ENCODE data around the gene APCDD1L.

Gene APCDD1L

GRCh38 chr20:58458342-58459057 is 56.7 kb downstream of the APCDD1L start:
- Histone ChIP-seq H4K5ac (ENCODE audit: low read length) (no peak overlapping the region), H3K23ac (ENCODE audit: low read length) (no peak overlapping the region), H2BK5ac (ENCODE audit: low read length) (no peak overlapping the region), H3K18ac (ENCODE audit: low read length) (no peak overlapping the region), H3K4me2 (ENCODE audit: low read length) (no peak overlapping the region), H3K9ac (ENCODE audit: low read length) (no peak overlapping the region), H2AK5ac (ENCODE audit: low read length) (no peak overlapping the region), H3K27ac (ENCODE audit: low read depth, low read length) (no peak overlapping the region), H3K56ac (ENCODE audit: low read length) (no peak overlapping the region), H3K4ac (ENCODE audit: low read depth, low read length) (no peak overlapping the region), H3K4me3 (ENCODE audit: low read length) (no peak overlapping the region), H2BK120ac (ENCODE audit: low read depth, low read length) (no peak overlapping the region), H3K79me1 (ENCODE audit: low read length) (no peaks in the 10 kb centered on the region), H3K27me3 (ENCODE audit: insufficient read depth, low read length, poor library complexity) (no peaks in the 10 kb centered on the region), H2BK15ac (replicated peaks; ENCODE audit: low read depth) (no peak overlapping the region), H4K8ac (ENCODE audit: low read depth, low read length) (no peak overlapping the region), H3K79me2 (ENCODE audit: control insufficient read depth, insufficient read depth, low read length) (no peaks in the 10 kb centered on the region), H3K4me1 (ENCODE audit: control insufficient read depth, low read depth, low read length) (no peaks in the 10 kb centered on the region), H3K36me3 (ENCODE audit: control insufficient read depth, insufficient read depth, low read length) (no peaks in the 10 kb centered on the region)
- DNase-seq, result peak; percentile 35
- no CpG with 5 or more reads among the region's 16 CpGs for WGBS (ENCODE audit: extremely low coverage, insufficient coverage, low lambda C conversion rate)

GRCh38 chr20:58457083-58457695 is 58.0 kb downstream of the APCDD1L start:
- Histone ChIP-seq H3K4me3 (ENCODE audit: low read length) (no peak overlapping the region), H2BK5ac (ENCODE audit: low read length) (no peak overlapping the region), H2AK5ac (ENCODE audit: low read length) (no peak overlapping the region), H3K79me1 (ENCODE audit: low read length) (no peaks in the 10 kb centered on the region), H3K18ac (ENCODE audit: low read length) (no peak overlapping the region), H3K27me3 (ENCODE audit: insufficient read depth, low read length, poor library complexity) (no peaks in the 10 kb centered on the region), H2BK120ac (ENCODE audit: low read depth, low read length) (no peak overlapping the region), H3K23ac (ENCODE audit: low read length) (no peak overlapping the region), H3K4me2 (ENCODE audit: low read length) (no peak overlapping the region), H4K8ac (ENCODE audit: low read depth, low read length) (no peak overlapping the region), H3K56ac (ENCODE audit: low read length) (no peak overlapping the region), H3K36me3 (ENCODE audit: control insufficient read depth, insufficient read depth, low read length) (no peaks in the 10 kb centered on the region), H3K27ac (ENCODE audit: low read depth, low read length) (no peak overlapping the region), H3K4ac (ENCODE audit: low read depth, low read length) (no peak overlapping the region), H3K79me2 (ENCODE audit: control insufficient read depth, insufficient read depth, low read length) (no peaks in the 10 kb centered on the region), H3K4me1 (ENCODE audit: control insufficient read depth, low read depth, low read length) (peaks cover 5% of the 10 kb centered on the region), H4K5ac (ENCODE audit: low read length) (no peak overlapping the region), H2BK15ac (replicated peaks; ENCODE audit: low read depth) (no peak overlapping the region), H3K9ac (ENCODE audit: low read length) (no peak overlapping the region)
- no peak for DNase-seq
- WGBS (ENCODE audit: extremely low coverage, insufficient coverage, low lambda C conversion rate), result no CpG with 5 or more reads among the region's 14 CpGs

- H3K4me2 ChIP-seq (ENCODE audit: low read length), result no peak overlapping the region
- no peak overlapping the region for H4K8ac ChIP-seq (ENCODE audit: low read depth, low read length)
- no peak overlapping the region for H3K18ac ChIP-seq (ENCODE audit: low read length)
- no peaks in the 10 kb centered on the region for H3K79me1 ChIP-seq (ENCODE audit: low read length)
- no peak overlapping the region for H3K4ac ChIP-seq (ENCODE audit: low read depth, low read length)
- no peak overlapping the region for H3K9ac ChIP-seq (ENCODE audit: low read length)
- H3K4me3 ChIP-seq (ENCODE audit: low read length), result no peak overlapping the region
- no peaks in the 10 kb centered on the region for H3K27me3 ChIP-seq (ENCODE audit: insufficient read depth, low read length, poor library complexity)
- no peak overlapping the region for H2BK5ac ChIP-seq (ENCODE audit: low read length)
- H2AK5ac ChIP-seq (ENCODE audit: low read length), result no peak overlapping the region
- no peak for DNase-seq
- no peaks in the 10 kb centered on the region for H3K79me2 ChIP-seq (ENCODE audit: control insufficient read depth, insufficient read depth, low read length)
- no peak overlapping the region for H3K27ac ChIP-seq (ENCODE audit: low read depth, low read length)
- no peak overlapping the region for H3K56ac ChIP-seq (ENCODE audit: low read length)
- H4K5ac ChIP-seq (ENCODE audit: low read length), result no peak overlapping the region
- no peak overlapping the region for H2BK120ac ChIP-seq (ENCODE audit: low read depth, low read length)
- H2BK15ac ChIP-seq (replicated peaks; ENCODE audit: low read depth), result no peak overlapping the region
- no peak overlapping the region for H3K23ac ChIP-seq (ENCODE audit: low read length)
- H3K36me3 ChIP-seq (ENCODE audit: control insufficient read depth, insufficient read depth, low read length), result no peaks in the 10 kb centered on the region
- peaks cover 6% of the 10 kb centered on the region for H3K4me1 ChIP-seq (ENCODE audit: control insufficient read depth, low read depth, low read length)
These were observed 60.7 kb downstream of the APCDD1L start for GRCh38 chr20:58454460-58454859.

GRCh38 chr20:58453391-58453790 is 61.8 kb downstream of the APCDD1L start:
- Histone ChIP-seq H3K27me3 (ENCODE audit: insufficient read depth, low read length, poor library complexity) (no peaks in the 10 kb centered on the region), H3K56ac (ENCODE audit: low read length) (no peak overlapping the region)
- no peak for DNase-seq

GRCh38 chr20:58452667-58453255 is 62.4 kb downstream of the APCDD1L start:
- H3K4me2 ChIP-seq (ENCODE audit: low read length), result no peak overlapping the region

More at GRCh38 chr20:58453391-58453790, 61.8 kb downstream of the APCDD1L start:
- Histone ChIP-seq H3K4me1 (ENCODE audit: control insufficient read depth, low read depth, low read length) (peaks cover 7% of the 10 kb centered on the region), H2BK120ac (ENCODE audit: low read depth, low read length) (no peak overlapping the region), H3K4me2 (ENCODE audit: low read length) (no peak overlapping the region), H2AK5ac (ENCODE audit: low read length) (no peak overlapping the region), H3K79me2 (ENCODE audit: control insufficient read depth, insufficient read depth, low read length) (no peaks in the 10 kb centered on the region), H4K8ac (ENCODE audit: low read depth, low read length) (no peak overlapping the region), H2BK15ac (replicated peaks; ENCODE audit: low read depth) (no peak overlapping the region), H3K23ac (ENCODE audit: low read length) (no peak overlapping the region), H3K27ac (ENCODE audit: low read depth, low read length) (no peak overlapping the region), H3K18ac (ENCODE audit: low read length) (peak overlapping the region; percentile 62), H4K5ac (ENCODE audit: low read length) (no peak overlapping the region), H3K4me3 (ENCODE audit: low read length) (no peak overlapping the region), H3K36me3 (ENCODE audit: control insufficient read depth, insufficient read depth, low read length) (no peaks in the 10 kb centered on the region), H3K79me1 (ENCODE audit: low read length) (no peaks in the 10 kb centered on the region), H3K9ac (ENCODE audit: low read length) (no peak overlapping the region), H2BK5ac (ENCODE audit: low read length) (no peak overlapping the region), H3K4ac (ENCODE audit: low read depth, low read length) (no peak overlapping the region)
- no CpG with 5 or more reads among the region's 5 CpGs for WGBS (ENCODE audit: extremely low coverage, insufficient coverage, low lambda C conversion rate)

More at GRCh38 chr20:58452667-58453255, 62.4 kb downstream of the APCDD1L start:
- Histone ChIP-seq H3K79me1 (ENCODE audit: low read length) (no peaks in the 10 kb centered on the region), H4K5ac (ENCODE audit: low read length) (no peak overlapping the region), H3K23ac (ENCODE audit: low read length) (no peak overlapping the region), H4K8ac (ENCODE audit: low read depth, low read length) (no peak overlapping the region), H3K27me3 (ENCODE audit: insufficient read depth, low read length, poor library complexity) (no peaks in the 10 kb centered on the region), H2BK15ac (replicated peaks; ENCODE audit: low read depth) (no peak overlapping the region), H2BK5ac (ENCODE audit: low read length) (no peak overlapping the region), H3K4ac (ENCODE audit: low read depth, low read length) (no peak overlapping the region), H3K4me1 (ENCODE audit: control insufficient read depth, low read depth, low read length) (peaks cover 10% of the 10 kb centered on the region), H3K9ac (ENCODE audit: low read length) (no peak overlapping the region), H2AK5ac (ENCODE audit: low read length) (no peak overlapping the region), H3K79me2 (ENCODE audit: control insufficient read depth, insufficient read depth, low read length) (no peaks in the 10 kb centered on the region), H3K27ac (ENCODE audit: low read depth, low read length) (no peak overlapping the region), H2BK120ac (ENCODE audit: low read depth, low read length) (no peak overlapping the region), H3K18ac (ENCODE audit: low read length) (no peak overlapping the region), H3K4me3 (ENCODE audit: low read length) (no peak overlapping the region), H3K36me3 (ENCODE audit: control insufficient read depth, insufficient read depth, low read length) (no peaks in the 10 kb centered on the region), H3K56ac (ENCODE audit: low read length) (no peak overlapping the region)
- DNase-seq, result peak; percentile 74
- no CpG with 5 or more reads among the region's 4 CpGs for WGBS (ENCODE audit: extremely low coverage, insufficient coverage, low lambda C conversion rate)

All from mesendoderm (in vitro differentiated cells).